HEK293 (cell line): ENCODE data around the gene BCL2.

Source experiments
- CTCF ChIA-PET: fragments of 350-600 bp; formaldehyde crosslinking; extraction: SDS; loops from one replicate; lab custom pipeline; 2021; ENCODE audit warnings: antibody characterized with exemption; lab: Yijun Ruan, JAX
- POLR2A ChIA-PET: fragments of 300-600 bp; formaldehyde crosslinking; extraction: SDS; loops from one replicate; lab custom pipeline; 2020; ENCODE audit warnings: antibody characterized with exemption, inconsistent platforms; lab: Yijun Ruan, JAX
- H3K27ac ChIP-seq: fragments of 200-500 bp; sonication (Bioruptor generic); 2 replicates; pipeline ENCODE4 v1.5.1; 2014; ENCODE audit warnings: low read depth, low read length, control low read depth, inconsistent platforms; ENCODE audit errors: extremely low read depth
- H3K36me3 ChIP-seq, 2 experiments: fragments of 200-500 bp in 1 of 2; sonication (Bioruptor generic) in 1 of 2; 1 replicate in 1 of 2; 2 replicates in 1 of 2; pipeline ENCODE4 v1.5.1; 2014 to 2017; ENCODE audit warnings: inconsistent platforms in 2 of 2, low read length in 2 of 2; ENCODE audit not compliant: control insufficient read depth in 2 of 2, insufficient read depth in 1 of 2
- H3K4me1 ChIP-seq: fragments of 200-500 bp; sonication (Bioruptor generic); 2 replicates; pipeline ENCODE4 v1.5.1; 2014; ENCODE audit warnings: mild to moderate bottlenecking, low read length, inconsistent platforms; ENCODE audit not compliant: control insufficient read depth, insufficient read depth
- H3K4me3 ChIP-seq: 2 replicates; pipeline ENCODE4 v1.5.1; 2011; ENCODE audit warnings: low read depth, mild to moderate bottlenecking, control low read depth, low read length, moderate library complexity
- H3K9me3 ChIP-seq: fragments of 200-500 bp; sonication (Bioruptor generic); 2 replicates; pipeline ENCODE4 v1.5.1; 2014; ENCODE audit warnings: low read depth, low read length, inconsistent platforms; ENCODE audit not compliant: control insufficient read depth, insufficient read depth
- ATF2 ChIP-seq: fragments of 450-650 bp; formaldehyde crosslinking; IDR thresholded peaks from 2 replicates; pipeline ENCODE4 v1.5.1; 2016; ENCODE audit warnings: missing biosample characterization, missing genetic modification characterization, low read depth
- CTCF ChIP-seq: fragments of 450-650 bp; formaldehyde crosslinking; IDR thresholded peaks from 2 replicates; pipeline ENCODE4 v1.5.1; 2016; ENCODE audit warnings: missing biosample characterization, missing genetic modification characterization
- GFI1B ChIP-seq: fragments of 450-650 bp; formaldehyde crosslinking; IDR thresholded peaks from 2 replicates; pipeline ENCODE4 v1.5.1; 2016; ENCODE audit warnings: missing biosample characterization, missing genetic modification characterization
- GLIS1 ChIP-seq: fragments of 450-650 bp; formaldehyde crosslinking; IDR thresholded peaks from 2 replicates; pipeline ENCODE4 v1.5.1; 2016; ENCODE audit warnings: missing biosample characterization, missing genetic modification characterization
- HOXA7 ChIP-seq: sonication (generic); formaldehyde crosslinking; IDR thresholded peaks from 2 replicates; pipeline ENCODE4 v1.8.1; 2022; ENCODE audit warnings: missing genetic modification reagents, borderline replicate concordance
- HOXD13 ChIP-seq: sonication (generic); formaldehyde crosslinking; IDR thresholded peaks from 2 replicates; pipeline ENCODE4 v1.8.0; 2022; ENCODE audit warnings: missing genetic modification reagents, borderline replicate concordance
- KLF16 ChIP-seq: fragments of 450-650 bp; formaldehyde crosslinking; IDR thresholded peaks from 2 replicates; pipeline ENCODE4 v1.5.1; 2017; ENCODE audit warnings: missing biosample characterization, missing genetic modification characterization
- KLF8 ChIP-seq: fragments of 450-650 bp; formaldehyde crosslinking; IDR thresholded peaks from 2 replicates; pipeline ENCODE4 v1.5.1; 2016; ENCODE audit warnings: missing biosample characterization, missing genetic modification characterization
- KLF9 ChIP-seq: fragments of 450-650 bp; formaldehyde crosslinking; IDR thresholded peaks from 2 replicates; pipeline ENCODE4 v1.5.1; 2016; ENCODE audit warnings: missing biosample characterization, missing genetic modification characterization, low read depth
- SETDB1 ChIP-seq: IDR thresholded peaks from one replicate; pipeline ENCODE4 v1.6.1; 2017; ENCODE audit warnings: mild to moderate bottlenecking, low read length, moderate library complexity, mixed read lengths; ENCODE audit not compliant: insufficient read length
- WT1 ChIP-seq: fragments of 450-650 bp; formaldehyde crosslinking; IDR thresholded peaks from 2 replicates; pipeline ENCODE4 v1.5.1; 2016; ENCODE audit warnings: missing biosample characterization, missing genetic modification characterization
- YY2 ChIP-seq: fragments of 450-650 bp; formaldehyde crosslinking; IDR thresholded peaks from 2 replicates; pipeline ENCODE4 v1.5.1; 2016; ENCODE audit warnings: missing biosample characterization, missing genetic modification characterization
- ZBTB26 ChIP-seq: fragments of 450-650 bp; formaldehyde crosslinking; optimal IDR thresholded peaks from 2 replicates; pipeline ENCODE3; 2016; ENCODE audit warnings: missing biosample characterization, mild to moderate bottlenecking, missing genetic modification characterization
- ZNF174 ChIP-seq: fragments of 450-650 bp; formaldehyde crosslinking; IDR thresholded peaks from 2 replicates; pipeline ENCODE4 v1.5.0; 2017; ENCODE audit warnings: missing biosample characterization, mild to moderate bottlenecking, missing genetic modification characterization
- ZNF362 ChIP-seq: fragments of 450-650 bp; formaldehyde crosslinking; IDR thresholded peaks from 2 replicates; pipeline ENCODE4 v1.5.1; 2016; ENCODE audit warnings: missing biosample characterization, missing genetic modification characterization
- ZNF366 ChIP-seq: fragments of 450-650 bp; formaldehyde crosslinking; conservative IDR thresholded peaks from 2 replicates; pipeline ENCODE4 v1.5.1; 2016; ENCODE audit warnings: missing biosample characterization, missing genetic modification characterization
- ZNF416 ChIP-seq: fragments of 450-650 bp; formaldehyde crosslinking; IDR thresholded peaks from 2 replicates; pipeline ENCODE4 v1.5.1; 2016; ENCODE audit warnings: missing biosample characterization, missing genetic modification characterization
- ZNF423 ChIP-seq: fragments of 450-650 bp; formaldehyde crosslinking; IDR thresholded peaks from 2 replicates; pipeline ENCODE4 v1.5.1; 2016; ENCODE audit warnings: missing biosample characterization, missing genetic modification characterization
- ZNF449 ChIP-seq: fragments of 450-650 bp; formaldehyde crosslinking; IDR thresholded peaks from 2 replicates; pipeline ENCODE4 v1.5.1; 2017; ENCODE audit warnings: missing biosample characterization, mild to moderate bottlenecking, missing genetic modification characterization, moderate library complexity
- ZNF501 ChIP-seq: fragments of 450-650 bp; formaldehyde crosslinking; IDR thresholded peaks from 2 replicates; pipeline ENCODE4 v1.5.1; 2016; ENCODE audit warnings: missing biosample characterization, missing genetic modification characterization
- ZNF610 ChIP-seq: fragments of 450-650 bp; formaldehyde crosslinking; IDR thresholded peaks from 2 replicates; pipeline ENCODE4 v1.5.1; 2016; ENCODE audit warnings: missing biosample characterization, missing genetic modification characterization, borderline replicate concordance
- ZNF629 ChIP-seq: fragments of 450-650 bp; formaldehyde crosslinking; IDR thresholded peaks from 2 replicates; pipeline ENCODE4 v1.5.1; 2017; ENCODE audit warnings: missing biosample characterization, missing genetic modification characterization
- ZNF692 ChIP-seq: fragments of 450-650 bp; formaldehyde crosslinking; IDR thresholded peaks from 2 replicates; pipeline ENCODE4 v1.5.1; 2016; ENCODE audit warnings: missing biosample characterization, missing genetic modification characterization
- ZNF777 ChIP-seq: fragments of 450-650 bp; formaldehyde crosslinking; IDR thresholded peaks from 2 replicates; pipeline ENCODE4 v1.5.1; 2017; ENCODE audit warnings: missing biosample characterization, missing genetic modification characterization, borderline replicate concordance

Gene BCL2

GRCh38 chr18:63097178-63097577 is 222.4 kb downstream of the BCL2 start:
- no peak overlapping the region for H3K4me3 ChIP-seq
- H3K9me3 ChIP-seq: no peaks in the 10 kb centered on the region
- POLR2A ChIA-PET: no interaction called here
- no peak overlapping the region for H3K27ac ChIP-seq
- peaks cover 18% of the 10 kb centered on the region for H3K4me1 ChIP-seq
- H3K36me3 ChIP-seq: no peaks in the 10 kb centered on the region
- TF ChIP-seq ZNF692 (tag by site-specific recombination) (0 out of 2 replicates have a peak, but pooled peaks have one; percentile 20), ATF2 (tag by site-specific recombination) (peak; percentile 71), HOXD13 (CRISPR knock-in tag) (no peak), GFI1B (0 out of 2 replicates have a peak, but pooled peaks have one; percentile 14)
- CTCF ChIA-PET: interaction anchor here (2.1 kb wide), 1 partner anchor 221 kb away, joined by 8 read pairs; no protein-coding TSS in a partner anchor

- Histone ChIP-seq H3K36me3 (no peaks in the 10 kb centered on the region), H3K4me3 (no peak overlapping the region), H3K9me3 (no peaks in the 10 kb centered on the region), H3K4me1 (peaks cover 18% of the 10 kb centered on the region), H3K27ac (no peak overlapping the region)
- ChIA-PET POLR2A (no interaction called here), CTCF (interaction anchor here (0.5 to 2.1 kb wide), 11 partner anchors 11 to 475 kb away, joined by 3 to 8 read pairs (median 4); no protein-coding TSS in a partner anchor)
- no peak for TF ChIP-seq CTCF
- TF ChIP-seq ZNF501 (tag by site-specific recombination): no peak
- peak; percentile 58 for TF ChIP-seq ZNF366 (tag by site-specific recombination)
- TF ChIP-seq HOXA7 (CRISPR knock-in tag): no peak
- TF ChIP-seq WT1 (tag by site-specific recombination): peak; percentile 25; the same call in 1 of the 2 replicates
- TF ChIP-seq ZNF174: no peak
- TF ChIP-seq KLF16 (tag by site-specific recombination): no peak
- TF ChIP-seq GLIS1: 0 out of 2 replicates have a peak, but pooled peaks have one; percentile 8
- no peak for TF ChIP-seq SETDB1
- TF ChIP-seq ZNF629: peak; percentile 58; the same call in 1 of the 2 replicates
- peak; percentile 50 for TF ChIP-seq KLF8 (tag by site-specific recombination)
- no peak for TF ChIP-seq YY2 (tag by site-specific recombination)
- no peak for TF ChIP-seq ZNF423 (tag by site-specific recombination)
These were observed 223.2 kb downstream of the BCL2 start for GRCh38 chr18:63096327-63096874.

- no peaks in the 10 kb centered on the region for H3K36me3 ChIP-seq
- H3K4me3 ChIP-seq: no peak overlapping the region
- no peak overlapping the region for H3K27ac ChIP-seq
- H3K9me3 ChIP-seq: no peaks in the 10 kb centered on the region
- CTCF ChIA-PET: interaction anchor here (0.5 to 2.1 kb wide), 11 partner anchors 12 to 474 kb away, joined by 3 to 8 read pairs (median 4); partner anchors contain the start of gene BCL2
- H3K4me1 ChIP-seq: peaks cover 18% of the 10 kb centered on the region
- POLR2A ChIA-PET: no interaction called here
- TF ChIP-seq ZNF362 (tag by site-specific recombination) (no peak), ZBTB26 (no peak), ZNF449 (no peak), KLF9 (no peak), ZNF777 (tag by site-specific recombination) (no peak), ZNF610 (tag by site-specific recombination) (no peak), ZNF416 (tag by site-specific recombination) (no peak)
These were observed 223.8 kb downstream of the BCL2 start for GRCh38 chr18:63095768-63096167.
